Iris pigment epithelial cell (primary cell): ENCODE measurements around the gene ZNF366.

ENCODE experiments used
- DNase-seq: peaks from one replicate; pipeline ENCODE4 v3.0.0-alpha.2; 2011; ENCODE audit warnings: low read depth

ZNF366 gene

DNA sequence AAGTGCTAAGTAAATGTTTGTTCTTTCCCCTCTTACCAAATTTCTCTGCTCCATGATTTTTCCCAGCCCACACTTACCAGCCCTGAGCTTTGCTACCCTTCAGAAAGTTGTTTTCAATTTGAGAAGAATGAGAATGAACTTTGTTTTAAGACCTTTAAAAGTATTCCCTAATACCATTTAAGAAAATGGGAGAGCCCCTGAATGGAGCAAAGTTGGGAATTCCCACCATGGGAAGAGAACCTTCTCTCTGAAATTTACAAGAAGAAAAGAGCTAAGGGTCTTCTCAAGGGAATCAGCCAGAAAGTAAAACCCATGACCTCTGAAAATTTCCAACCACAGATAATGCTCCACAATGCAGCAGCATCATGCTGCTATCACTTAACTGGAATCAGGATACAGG, 17.7 kb downstream of the ZNF366 start:
- no peak for DNase-seq

DNA sequence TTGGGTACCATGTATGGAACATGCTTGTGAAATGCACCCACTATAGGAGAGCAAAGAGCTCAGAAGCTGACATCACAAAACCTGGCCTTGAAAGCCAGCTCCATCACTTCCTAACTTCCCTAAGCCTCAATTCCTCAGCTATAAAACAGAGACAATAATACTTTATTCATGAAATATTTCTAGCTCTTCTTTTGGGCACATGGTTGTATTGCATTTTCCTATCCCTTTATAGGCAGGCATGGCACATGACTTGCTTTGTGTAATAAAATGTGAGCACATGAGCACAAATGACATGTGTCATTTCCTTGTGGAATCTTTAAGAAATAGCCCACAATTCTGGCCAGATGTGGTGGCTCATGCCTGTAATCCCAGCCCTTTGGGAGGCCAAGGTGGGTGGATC, 18.5 kb downstream of the ZNF366 start:
- DNase-seq = no peak

DNA sequence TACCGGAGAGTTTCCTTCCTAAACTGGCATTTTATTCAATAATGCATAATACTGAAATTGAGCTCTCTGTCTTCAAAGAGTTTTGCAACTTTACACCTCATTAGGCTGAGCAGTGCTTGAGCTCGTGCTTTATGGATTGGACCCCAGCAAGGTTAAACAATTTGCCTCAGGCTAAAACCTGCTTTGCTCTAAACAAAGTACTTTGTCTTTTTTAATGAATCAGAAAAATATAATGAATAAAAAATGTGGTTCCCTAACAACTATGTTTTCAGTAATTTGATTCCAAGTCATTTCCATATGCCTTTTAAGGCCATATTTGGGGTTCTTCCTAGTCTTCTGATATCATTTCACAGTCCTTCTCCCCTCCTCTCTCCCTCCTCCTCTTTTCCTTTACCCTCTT, 20.0 kb downstream of the ZNF366 start:
- DNase-seq = no peak

DNA sequence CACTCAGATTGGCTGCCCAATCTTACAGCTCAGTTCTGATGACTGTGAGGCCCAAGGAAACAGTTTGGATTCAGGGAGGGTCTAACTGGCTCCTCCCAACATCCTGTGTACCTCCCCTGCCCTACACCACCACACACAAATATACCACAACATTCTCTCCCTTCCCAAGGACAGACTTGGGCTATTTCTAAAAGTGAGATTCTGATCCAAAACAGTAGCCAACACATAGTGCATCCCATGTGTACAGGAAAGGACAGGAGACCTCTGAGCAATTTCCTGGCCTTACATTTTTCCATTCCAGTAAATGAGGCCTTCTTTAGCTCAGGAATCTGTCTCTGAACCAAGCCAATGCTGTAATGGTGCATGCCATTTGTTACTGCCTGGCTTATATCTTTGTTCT, 20.8 kb downstream of the ZNF366 start:
- peak; percentile 72 for DNase-seq

DNA sequence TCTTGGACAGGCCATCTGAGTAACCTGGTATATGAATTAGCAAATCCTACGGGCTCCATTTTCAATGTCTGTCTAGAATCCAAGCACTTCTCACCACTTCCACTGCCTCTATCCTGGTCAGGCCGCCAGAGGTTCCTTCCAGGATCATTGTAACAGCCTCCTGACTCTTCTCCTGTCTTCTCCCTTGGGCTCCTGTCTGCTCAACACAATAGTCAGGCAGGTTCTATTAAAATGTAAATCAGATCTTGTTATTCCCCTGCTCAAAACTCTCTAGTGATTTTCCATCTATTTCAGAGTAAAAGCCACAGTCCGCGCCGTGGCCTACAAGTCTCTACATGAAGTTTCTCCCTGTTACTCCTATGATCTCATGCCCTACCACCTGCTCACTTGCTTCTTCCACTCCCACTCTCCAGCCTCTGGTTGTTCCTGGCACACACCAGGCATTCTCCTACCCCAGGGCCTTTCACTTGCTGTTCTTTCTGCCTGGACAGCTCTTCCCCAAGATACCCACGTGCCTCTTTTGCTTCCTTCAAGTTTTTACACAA, 21.7 kb downstream of the ZNF366 start:
- DNase-seq = no peak

DNA sequence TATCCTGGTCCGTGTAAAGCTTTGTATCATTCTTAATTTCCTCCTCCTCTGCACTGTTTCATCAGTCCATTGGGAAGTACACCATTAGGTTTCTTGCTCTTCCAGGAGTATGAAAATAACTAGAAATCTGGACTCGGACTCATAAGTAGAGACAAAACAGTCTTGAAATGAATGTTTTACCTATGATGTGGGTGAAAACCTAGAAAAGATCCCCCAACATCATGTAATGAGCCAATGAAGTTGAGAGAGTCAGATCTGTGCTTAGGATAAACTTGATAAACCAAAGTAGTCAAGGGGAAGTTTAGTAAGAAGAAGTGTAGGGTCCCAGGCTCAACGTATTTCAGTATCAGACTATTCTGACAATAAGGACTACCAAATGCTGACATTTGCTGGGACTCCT, 25.2 kb downstream of the ZNF366 start:
- DNase-seq = no peak

DNA sequence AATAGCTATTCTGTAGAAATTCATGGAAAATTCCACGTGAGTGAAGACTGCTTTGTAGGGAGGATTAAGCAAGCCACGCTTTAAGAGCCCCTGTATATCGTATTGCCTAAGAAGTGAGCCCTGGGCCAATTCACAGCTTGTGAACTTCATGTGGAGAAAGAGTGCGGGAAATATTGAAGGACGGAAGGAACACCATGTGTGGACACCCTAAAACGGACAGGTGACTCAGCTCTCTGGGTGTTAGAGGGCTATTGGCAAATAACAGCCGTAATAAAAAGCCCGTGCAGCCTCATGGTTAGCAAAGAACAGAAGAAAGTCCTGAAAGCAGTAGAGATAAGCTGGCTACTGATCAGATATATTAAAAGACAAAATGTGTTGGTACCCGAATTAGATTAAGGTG, 26.4 kb downstream of the ZNF366 start:
- DNase-seq = no peak

DNA sequence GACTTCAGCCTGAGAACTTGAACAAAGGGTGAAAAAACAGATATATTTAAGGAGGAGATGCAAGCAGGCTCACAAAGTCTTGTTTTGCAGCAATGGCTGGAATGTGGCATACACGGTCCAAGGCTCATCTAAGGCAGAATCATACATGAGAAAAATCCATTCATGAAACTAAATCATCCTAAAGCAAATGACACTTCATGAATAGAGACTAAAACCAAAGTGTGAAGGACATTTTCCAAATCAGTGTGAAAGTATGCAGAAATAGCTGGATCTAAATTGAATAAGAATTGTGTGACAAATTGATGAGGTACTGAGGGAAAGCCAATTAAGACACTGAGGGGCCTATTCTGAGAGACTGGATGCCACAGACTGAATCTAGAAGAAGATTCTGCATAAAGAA, 27.3 kb downstream of the ZNF366 start:
- no peak for DNase-seq

DNA sequence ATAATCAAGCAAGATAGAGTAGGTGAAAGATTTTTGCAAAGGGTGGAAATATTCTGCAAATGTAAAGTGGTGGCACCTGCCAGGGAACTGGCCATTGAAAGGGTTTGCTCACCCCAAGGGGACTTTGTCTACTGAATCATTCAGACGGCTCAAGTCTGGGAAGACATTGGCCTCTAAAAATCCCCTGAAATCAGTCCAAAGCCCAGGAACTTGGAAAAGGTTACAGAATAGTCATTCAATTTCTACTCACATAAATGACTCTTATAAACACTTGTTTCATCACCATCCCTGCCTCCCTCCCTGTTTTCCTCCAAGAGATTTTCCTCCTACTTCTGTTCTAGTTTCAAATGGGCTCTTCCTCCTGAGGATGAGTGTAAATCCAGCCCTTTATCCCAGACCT, 28.5 kb downstream of the ZNF366 start:
- DNase-seq = peak; percentile 17

DNA sequence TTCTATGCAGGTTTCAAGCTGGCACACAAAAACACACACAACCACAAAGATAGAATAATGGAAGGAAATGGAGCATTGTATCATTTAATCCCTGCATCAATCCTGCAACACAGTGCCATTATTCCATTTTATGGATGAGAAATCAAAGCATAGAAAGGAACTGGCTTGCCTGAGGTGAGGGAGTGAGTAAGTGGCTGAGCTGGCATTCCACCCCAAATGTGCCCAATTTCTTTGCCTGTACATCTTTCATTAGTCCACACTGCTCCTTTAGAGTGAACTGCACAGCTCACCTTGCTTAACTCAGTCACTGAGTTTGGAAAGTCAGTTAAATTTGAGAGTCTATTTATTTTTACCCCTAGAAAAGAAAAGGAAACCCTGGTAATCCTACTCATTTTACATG, 28.9 kb downstream of the ZNF366 start:
- DNase-seq = no peak

DNA sequence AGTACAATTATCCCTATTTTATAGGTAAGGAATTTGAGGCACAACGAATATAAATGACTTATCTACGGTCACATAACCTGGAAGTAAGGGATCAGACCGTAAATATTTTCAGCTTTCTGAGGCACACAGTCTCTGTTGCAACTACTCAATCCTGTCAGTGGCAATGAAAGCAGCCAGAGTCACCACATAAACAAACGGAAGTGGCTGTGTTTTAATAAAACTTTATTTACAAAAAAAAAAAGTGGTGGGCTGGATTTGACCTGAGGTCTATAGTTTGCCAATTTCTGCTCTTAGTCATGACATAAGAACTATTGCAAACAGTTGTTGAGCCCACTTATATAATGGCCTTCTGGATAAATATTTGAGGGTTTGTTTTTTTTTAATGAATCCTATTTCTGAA, 29.6 kb downstream of the ZNF366 start:
- DNase-seq = no peak

DNA sequence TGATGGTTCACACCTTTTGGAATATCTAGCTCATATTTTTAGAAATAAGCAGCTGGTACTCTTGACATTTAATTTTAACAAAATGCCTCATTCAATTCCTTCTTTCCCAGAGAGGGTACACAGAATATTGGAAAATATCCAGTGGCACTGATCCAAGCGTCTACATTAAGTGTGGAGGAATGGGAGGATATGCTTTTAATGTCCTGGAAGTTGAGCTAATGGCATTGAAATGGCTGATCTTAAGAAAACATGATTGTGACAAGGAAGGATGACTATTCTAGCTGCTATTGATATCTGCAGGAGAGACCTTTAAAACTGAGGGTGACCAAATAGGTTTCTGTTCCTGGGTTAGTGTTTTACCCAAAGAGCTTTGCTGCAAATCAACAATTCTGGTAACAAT, 30.0 kb downstream of the ZNF366 start:
- no peak for DNase-seq

DNA sequence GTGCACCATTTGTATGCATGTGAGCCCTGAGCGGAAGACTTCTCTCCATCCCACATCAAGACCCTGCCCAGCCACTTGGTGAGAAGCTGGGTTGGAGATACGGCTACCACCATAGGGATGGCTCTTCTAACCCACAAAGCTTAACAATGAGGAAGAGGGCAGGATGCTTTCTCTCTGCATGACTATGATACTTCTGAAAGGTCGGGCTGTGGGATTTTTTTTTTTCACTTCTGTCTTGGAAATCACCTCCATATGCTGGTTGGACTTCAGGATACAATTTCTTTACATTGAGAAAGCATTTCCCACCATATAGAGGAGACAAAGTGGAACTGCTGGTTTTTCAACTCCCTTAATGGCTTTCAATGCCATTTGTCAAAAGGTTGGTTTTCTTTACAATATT, 30.5 kb downstream of the ZNF366 start:
- no peak for DNase-seq

DNA sequence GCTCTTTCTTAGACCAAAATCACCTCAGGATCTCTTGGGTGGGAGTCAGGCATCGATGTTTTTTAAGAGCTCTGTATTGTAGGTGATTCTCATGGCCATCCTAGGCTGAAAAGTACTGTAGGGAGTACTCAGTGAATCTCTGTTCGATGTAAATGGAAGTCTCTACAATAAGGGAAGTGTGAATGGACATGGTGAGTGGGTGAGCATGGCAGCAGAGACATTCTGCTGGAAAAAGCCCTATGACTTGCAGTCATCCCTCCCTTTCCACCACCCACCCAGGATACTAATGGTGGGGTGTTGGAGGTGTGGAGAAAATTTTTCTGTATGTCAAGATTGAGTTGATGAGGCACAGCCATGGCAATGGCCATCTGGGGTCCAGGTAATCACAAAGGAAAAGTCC, 30.9 kb downstream of the ZNF366 start:
- DNase-seq = no peak

DNA sequence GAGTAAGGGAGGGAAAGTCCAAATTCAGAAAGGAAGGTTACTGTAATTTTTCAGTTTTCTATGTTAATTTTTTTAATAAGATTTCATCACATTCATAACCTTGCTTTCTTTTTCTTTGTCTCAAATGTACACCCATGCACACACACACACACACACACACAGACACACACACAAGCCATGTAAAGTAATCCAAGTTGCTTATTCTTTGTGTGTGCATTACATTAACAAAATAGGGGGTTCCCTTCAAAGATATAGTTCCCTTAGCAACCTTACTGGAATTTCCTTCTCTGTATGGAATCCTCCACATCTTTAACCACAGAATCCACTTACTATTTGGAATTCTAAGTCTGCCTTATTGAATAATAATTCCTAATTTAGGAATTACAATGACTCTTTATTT, 32.7 kb downstream of the ZNF366 start:
- no peak for DNase-seq

DNA sequence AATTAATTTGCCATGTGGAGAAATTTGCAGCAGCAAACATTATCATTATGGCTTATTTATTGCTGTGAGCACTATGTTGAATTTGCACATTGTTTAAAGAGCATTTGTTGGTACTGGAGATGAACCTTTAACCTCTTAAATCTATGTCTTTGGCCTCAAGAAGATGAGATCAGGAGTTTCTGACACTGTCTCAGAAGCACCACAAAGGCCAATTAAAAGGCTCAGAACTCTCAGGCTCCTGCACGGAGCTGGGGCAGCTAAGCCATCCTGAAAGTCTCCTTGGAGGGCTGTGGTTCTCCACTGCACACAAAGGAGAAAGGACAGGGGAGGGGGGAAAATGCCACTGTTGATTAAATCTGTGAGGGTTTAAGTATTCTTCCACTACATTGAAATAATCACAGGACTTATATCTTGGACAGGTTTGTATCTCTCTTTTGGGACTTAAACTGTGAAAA, 33.1 kb downstream of the ZNF366 start:
- no peak for DNase-seq

DNA sequence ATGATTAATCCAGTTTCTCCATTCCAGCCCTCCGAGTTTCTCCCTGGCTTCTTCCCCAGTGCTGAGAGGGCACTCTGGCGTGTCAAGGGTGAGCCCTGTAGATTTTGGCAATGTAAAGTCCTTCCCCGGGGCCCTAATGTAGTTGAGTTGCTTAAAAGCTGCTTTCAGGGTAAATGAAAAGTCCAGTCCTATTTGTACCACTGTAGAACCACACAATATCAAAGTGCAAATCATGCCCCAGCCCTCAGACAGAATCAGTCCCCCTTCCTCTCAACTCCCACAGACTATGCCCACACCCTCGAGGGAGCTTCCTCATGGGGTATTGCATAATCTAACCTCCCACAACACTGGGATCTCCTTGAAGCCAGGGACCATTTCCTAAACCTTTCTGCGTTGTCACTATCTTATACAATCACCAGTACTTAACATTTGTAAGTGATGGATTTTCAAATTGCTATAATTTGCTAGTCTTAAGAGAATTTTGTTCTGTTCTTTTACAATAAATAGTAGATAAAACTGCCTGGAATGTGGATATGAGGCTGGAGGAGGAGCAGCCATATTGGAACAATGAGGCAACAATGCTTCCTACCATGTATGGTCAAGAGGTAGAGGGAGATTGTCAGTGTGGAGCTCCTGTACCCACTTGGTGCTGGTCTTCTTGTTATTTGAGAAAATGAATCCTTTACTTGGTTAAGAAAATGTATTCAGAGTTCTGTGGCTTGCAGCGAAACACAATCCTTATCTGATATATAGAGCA, 34.4 kb downstream of the ZNF366 start:
- DNase-seq = no peak

DNA sequence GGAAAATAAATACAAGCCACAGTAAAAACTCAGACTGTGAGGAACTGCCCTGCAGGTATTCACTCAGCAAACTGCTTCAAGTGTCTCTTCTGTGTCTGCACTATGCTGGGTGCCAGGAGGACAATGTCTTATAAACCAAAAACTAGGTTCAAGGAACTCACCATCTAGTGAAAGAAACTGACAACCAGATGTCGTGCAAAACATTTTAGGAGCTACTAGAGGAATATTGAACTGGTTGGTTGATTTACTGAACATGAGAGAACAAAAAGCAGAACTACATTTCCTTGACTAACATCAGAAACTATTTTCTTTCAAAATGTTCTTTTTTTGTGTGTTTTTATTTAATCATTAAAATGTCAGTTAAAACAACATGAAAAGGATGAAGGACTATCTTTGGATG, 35.2 kb downstream of the ZNF366 start:
- no peak for DNase-seq

DNA sequence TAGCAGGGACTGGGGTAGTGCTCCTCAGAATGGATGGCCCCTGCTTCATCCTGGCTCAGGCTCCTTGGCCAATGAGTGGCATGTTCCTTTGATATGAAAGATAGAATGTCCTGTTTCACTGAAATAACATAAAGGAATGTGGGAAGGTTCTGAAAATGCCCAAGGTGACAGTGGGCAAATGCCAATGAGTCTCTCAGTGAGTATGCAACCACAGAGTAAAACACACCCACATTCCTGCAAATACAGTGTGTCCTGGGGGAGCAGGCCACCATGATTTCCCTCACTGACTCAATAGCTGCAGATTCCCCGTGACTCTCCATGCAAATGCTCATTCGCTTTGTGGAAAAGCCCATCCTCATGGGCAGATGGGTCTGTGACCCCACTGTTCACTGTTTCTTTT, 36.4 kb downstream of the ZNF366 start:
- no peak for DNase-seq

DNA sequence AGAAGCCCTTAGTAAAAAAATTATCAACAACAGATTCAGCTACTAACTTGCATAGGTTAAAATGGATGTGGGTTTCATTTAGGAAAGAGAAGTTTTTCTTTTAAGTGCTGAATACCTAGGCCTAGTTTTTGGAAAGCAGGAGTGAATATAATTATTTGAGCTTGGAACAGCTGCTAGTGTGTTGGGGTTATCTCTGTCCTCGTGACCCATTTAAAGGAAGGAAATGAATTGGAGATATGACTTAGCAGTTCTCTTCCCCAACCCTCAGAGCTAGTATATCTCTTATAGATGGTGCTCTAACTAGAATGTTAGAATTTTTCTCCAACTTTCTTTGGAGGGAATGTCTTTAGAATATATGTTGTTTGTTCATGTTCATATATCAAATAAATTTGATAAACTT, 38.6 kb downstream of the ZNF366 start:
- no peak for DNase-seq

DNA sequence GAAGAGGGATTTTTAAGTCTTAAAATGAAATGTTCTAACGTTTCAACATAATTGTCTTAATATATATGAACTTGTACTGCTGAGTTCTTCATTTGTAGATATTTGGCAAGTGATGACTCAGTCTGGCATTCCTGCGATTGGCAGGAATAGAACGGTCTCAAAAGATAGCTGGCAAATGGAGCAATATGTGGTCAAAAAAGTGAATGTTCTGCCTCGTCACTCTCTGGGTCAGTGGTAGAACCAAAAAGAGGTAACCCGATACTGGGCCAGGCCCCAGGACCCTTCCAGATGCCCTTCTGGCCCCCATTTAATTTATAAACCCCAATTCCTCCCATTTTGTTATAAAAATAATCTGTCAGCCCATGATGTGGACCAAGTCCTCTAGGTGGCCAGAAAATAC, 39.2 kb downstream of the ZNF366 start:
- DNase-seq = peak; percentile 90

DNA sequence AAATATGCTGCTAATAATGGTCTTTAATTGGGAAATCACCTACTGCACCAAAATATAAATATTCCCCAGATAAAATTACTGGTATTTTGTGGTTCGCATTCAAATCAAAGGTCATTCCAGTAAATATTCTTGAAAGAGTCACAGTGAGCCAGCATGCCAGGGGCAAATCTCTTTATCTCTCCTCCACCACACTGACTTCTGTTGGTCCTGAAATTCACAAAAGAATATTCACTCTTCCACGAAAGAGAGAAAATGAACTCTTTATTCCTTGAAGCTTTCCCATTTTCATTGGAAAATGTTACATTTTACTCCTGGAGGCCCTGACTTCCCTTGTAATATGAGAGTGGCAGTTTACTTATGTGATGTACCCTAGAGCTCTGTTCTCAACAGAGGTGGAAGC, 39.7 kb downstream of the ZNF366 start:
- DNase-seq = no peak

DNA sequence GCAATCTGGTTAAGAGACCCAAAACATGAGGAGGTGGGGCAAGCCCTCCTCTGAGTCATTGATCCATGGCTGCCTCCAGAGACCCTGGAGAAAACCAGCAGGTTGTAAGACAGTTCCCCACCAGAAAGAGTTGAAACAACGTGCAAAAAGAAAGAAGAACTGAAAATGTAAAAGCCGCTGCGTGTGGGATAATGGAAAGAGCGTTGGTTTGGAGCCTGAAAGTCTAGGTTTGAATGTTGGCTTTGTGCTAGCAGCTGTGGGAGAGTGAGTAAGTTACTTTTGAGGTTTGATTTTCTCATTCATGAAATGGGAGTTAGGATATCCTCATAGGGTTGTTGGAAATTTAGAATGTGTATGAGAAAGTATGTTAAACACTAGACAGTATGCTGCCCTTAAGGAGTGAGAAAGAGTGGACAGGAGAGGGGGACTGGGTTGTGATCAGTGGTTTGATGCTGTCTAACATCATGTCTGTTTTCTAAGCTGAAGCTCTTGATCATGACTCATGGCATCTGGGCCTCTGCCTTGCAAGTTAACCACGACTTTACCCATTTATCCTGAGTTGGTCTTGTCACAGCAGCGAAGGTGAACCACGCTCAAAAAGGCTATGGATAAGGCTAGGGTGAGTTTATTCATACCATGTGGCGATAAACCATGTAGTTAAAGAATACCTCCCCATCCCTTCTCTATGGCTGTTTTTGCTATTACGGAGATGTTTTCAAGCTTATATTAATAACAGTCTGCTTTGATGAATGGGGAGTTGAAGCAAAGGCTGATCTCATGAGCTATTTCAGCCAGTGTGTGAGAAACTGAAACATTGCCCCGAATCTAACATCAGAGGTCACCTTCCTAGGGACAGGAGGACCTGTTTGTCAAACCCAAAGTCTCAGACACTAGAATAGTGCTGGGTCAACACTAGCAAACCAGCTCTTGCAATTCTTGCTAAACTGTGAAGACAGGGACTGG, 41.3 kb downstream of the ZNF366 start:
- DNase-seq = peak; percentile 84
